ENCODE measurements around the gene ZFAND6.

DNA sequence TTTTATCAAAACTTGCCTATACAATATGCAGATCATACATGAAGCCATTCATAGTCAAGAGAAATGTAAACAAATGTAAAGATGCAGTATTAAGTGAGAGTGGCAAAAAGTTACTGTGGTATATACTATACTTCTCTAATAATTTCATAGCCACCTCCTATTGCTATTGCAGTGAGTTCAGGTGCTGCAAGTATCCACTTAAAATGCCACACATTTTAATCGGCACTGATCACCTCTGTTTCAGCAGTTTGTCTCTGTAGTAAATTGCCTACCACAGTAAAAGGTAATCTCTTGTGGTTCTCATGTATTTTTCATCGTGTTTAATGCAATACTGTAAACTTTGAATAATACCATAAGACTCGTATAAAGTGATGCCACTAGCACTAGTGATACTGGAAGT, 72.9 kb downstream of the ZFAND6 start:
- TF ChIP-seq POLR2AphosphoS5 (IDR thresholded peaks at IDR 0.05) = no peak
- TF ChIP-seq, protein P1, sequence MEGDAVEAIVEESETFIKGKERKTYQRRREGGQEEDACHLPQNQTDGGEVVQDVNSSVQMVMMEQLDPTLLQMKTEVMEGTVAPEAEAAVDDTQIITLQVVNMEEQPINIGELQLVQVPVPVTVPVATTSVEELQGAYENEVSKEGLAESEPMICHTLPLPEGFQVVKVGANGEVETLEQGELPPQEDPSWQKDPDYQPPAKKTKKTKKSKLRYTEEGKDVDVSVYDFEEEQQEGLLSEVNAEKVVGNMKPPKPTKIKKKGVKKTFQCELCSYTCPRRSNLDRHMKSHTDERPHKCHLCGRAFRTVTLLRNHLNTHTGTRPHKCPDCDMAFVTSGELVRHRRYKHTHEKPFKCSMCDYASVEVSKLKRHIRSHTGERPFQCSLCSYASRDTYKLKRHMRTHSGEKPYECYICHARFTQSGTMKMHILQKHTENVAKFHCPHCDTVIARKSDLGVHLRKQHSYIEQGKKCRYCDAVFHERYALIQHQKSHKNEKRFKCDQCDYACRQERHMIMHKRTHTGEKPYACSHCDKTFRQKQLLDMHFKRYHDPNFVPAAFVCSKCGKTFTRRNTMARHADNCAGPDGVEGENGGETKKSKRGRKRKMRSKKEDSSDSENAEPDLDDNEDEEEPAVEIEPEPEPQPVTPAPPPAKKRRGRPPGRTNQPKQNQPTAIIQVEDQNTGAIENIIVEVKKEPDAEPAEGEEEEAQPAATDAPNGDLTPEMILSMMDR (IDR thresholded peaks at IDR 0.05 in 8 of 11, conservative IDR thresholded peaks at IDR 0.05 in 3 of 11) = no peak
